Measurements from ENCODE around the gene RNASE12. TPM values are rescaled to one million over a fixed set of nuclear protein-coding genes. Genes with fewer than 3 reads are reported as not detected.

RNASE12 gene
- total RNA-seq, 3 donors from 2014 or later: not detected

- peaks cover 0 to 33% of the 10 kb centered on the region in 2 donors for H3K27me3 ChIP-seq
- H3K9me3 ChIP-seq: no peaks in the 10 kb centered on the region
- intact Hi-C loops (cut with DNase I; ENCODE audit: low total_unique reads): no loop called here
- H3K4me3 ChIP-seq: peak overlapping the region; percentile 24 to 53 (median 40)
- H3K4me1 ChIP-seq: peaks cover 0 to 8% of the 10 kb centered on the region in 2 donors
- H3K27ac ChIP-seq: no peak overlapping the region
- DNase-seq (ENCODE audit: low spot score in 2 of 2): no peak
- TF ChIP-seq POLR2AphosphoS5 (IDR thresholded peaks at IDR 0.05) (peak in 1 of 3 donors; percentile 35), POLR2A (IDR thresholded peaks at IDR 0.05) (no peak), CTCF (IDR thresholded peaks at IDR 0.05) (no peak)
- no peaks in the 10 kb centered on the region for H3K36me3 ChIP-seq
Measured at GRCh38 chr14:20631023-20631879, 40.1 kb upstream of the RNASE12 start.

GRCh38 chr14:20630340-20631022, 39.3 kb upstream of the RNASE12 start:
- TF ChIP-seq POLR2AphosphoS5 (IDR thresholded peaks at IDR 0.05) (no peak), CTCF (IDR thresholded peaks at IDR 0.05) (no peak), POLR2A (IDR thresholded peaks at IDR 0.05) (no peak)
- Histone ChIP-seq H3K4me1 (peaks cover 0 to 8% of the 10 kb centered on the region in 2 donors), H3K4me3 (peak overlapping the region; percentile 3 to 46 (median 40)), H3K27me3 (peaks cover 0 to 34% of the 10 kb centered on the region in 2 donors), H3K9me3 (no peaks in the 10 kb centered on the region), H3K27ac (no peak overlapping the region), H3K36me3 (no peaks in the 10 kb centered on the region)
- DNase-seq (ENCODE audit: low spot score in 2 of 2): no peak
- intact Hi-C loops (cut with DNase I; ENCODE audit: low total_unique reads): no loop called here

GRCh38 chr14:20628063-20628854, 37.1 kb upstream of the RNASE12 start:
- intact Hi-C loops (cut with DNase I; ENCODE audit: low total_unique reads): no loop called here
- DNase-seq (ENCODE audit: low spot score in 2 of 2): no peak
- Histone ChIP-seq H3K9me3 (no peaks in the 10 kb centered on the region), H3K4me1 (peaks cover 0 to 8% of the 10 kb centered on the region in 2 donors), H3K4me3 (no peak overlapping the region), H3K36me3 (no peaks in the 10 kb centered on the region), H3K27ac (no peak overlapping the region), H3K27me3 (peaks cover 0 to 37% of the 10 kb centered on the region in 2 donors)
- TF ChIP-seq POLR2A (IDR thresholded peaks at IDR 0.05) (no peak), CTCF (IDR thresholded peaks at IDR 0.05) (no peak), POLR2AphosphoS5 (IDR thresholded peaks at IDR 0.05) (no peak)

GRCh38 chr14:20627346-20628027, 36.3 kb upstream of the RNASE12 start:
- Histone ChIP-seq H3K9me3 (no peaks in the 10 kb centered on the region), H3K36me3 (no peaks in the 10 kb centered on the region), H3K4me3 (no peak overlapping the region), H3K27me3 (peaks cover 0 to 35% of the 10 kb centered on the region in 2 donors), H3K27ac (no peak overlapping the region), H3K4me1 (peaks cover 0 to 8% of the 10 kb centered on the region in 2 donors)
- intact Hi-C loops (cut with DNase I; ENCODE audit: low total_unique reads): no loop called here
- no peak for DNase-seq (ENCODE audit: low spot score in 2 of 2)
- TF ChIP-seq POLR2AphosphoS5 (IDR thresholded peaks at IDR 0.05): no peak
- TF ChIP-seq CTCF (IDR thresholded peaks at IDR 0.05): no peak
- TF ChIP-seq POLR2A (IDR thresholded peaks at IDR 0.05): no peak
